Left ventricle myocardium inferior (tissue), 1 donor: ENCODE results near the gene PBX1. TPM values are rescaled to one million over a fixed set of nuclear protein-coding genes. Genes with fewer than 3 reads are reported as not detected.

Source experiments
- DNase-seq: peaks from one replicate; pipeline ENCODE4 v3.0.0-alpha.2; 2020
- H3K27ac ChIP-seq: fragments of 200-600 bp; replicated peaks from 2 replicates; pipeline ENCODE4 v1.8.0; 2021
- H3K27me3 ChIP-seq: fragments of 200-600 bp; 2 replicates; pipeline ENCODE4 v1.8.0; 2021; ENCODE audit warnings: low read depth
- H3K36me3 ChIP-seq: fragments of 200-600 bp; 2 replicates; pipeline ENCODE4 v1.8.0; 2021
- H3K4me1 ChIP-seq: fragments of 200-600 bp; 2 replicates; pipeline ENCODE4 v1.8.0; 2021
- H3K4me3 ChIP-seq: fragments of 200-600 bp; 2 replicates; pipeline ENCODE4 v1.8.0; 2021; ENCODE audit warnings: mild to moderate bottlenecking, moderate library complexity
- H3K9me3 ChIP-seq: fragments of 200-600 bp; replicated peaks from 2 replicates; pipeline ENCODE4 v1.8.0; 2021
- CTCF ChIP-seq: fragments of 200-600 bp; IDR thresholded peaks from 2 replicates; pipeline ENCODE4 v1.8.0; 2021; ENCODE audit warnings: antibody characterized with exemption, mild to moderate bottlenecking, borderline replicate concordance
- intact Hi-C: fragments of 100-400 bp; cut with micrococcal nuclease; formaldehyde crosslinking; loops from one replicate; pipeline ENCODE4 v1.11.0; 2022
- total RNA-seq: library from RNA; stranded (reverse); fragmentation: NEBNext Ultra II Directional; extraction: Animal tissue kit (Norgen Biotek cat#: 25700); gene quantifications from one replicate; pipeline ENCODE4 v1.2.1, GENCODE V29; 2021
- donor health status: DM: no; HTN: yes; CAD: no; lungs with severe emphysema.

The PBX1 gene
- total RNA-seq, 1 donor from 2014 or later, result 73.2 TPM

GRCh38 chr1:164855716-164856329 lies 296.8 kb downstream of the PBX1 start:
- no peak overlapping the region for H3K4me3 ChIP-seq
- H3K9me3 ChIP-seq, result no peaks in the 10 kb centered on the region
- no peak for TF ChIP-seq CTCF
- H3K27ac ChIP-seq, result peak overlapping the region; percentile 59
- peaks cover 29% of the 10 kb centered on the region for H3K4me1 ChIP-seq
- intact Hi-C loops, result no loop called here
- no peak for DNase-seq
- H3K36me3 ChIP-seq, result no peaks in the 10 kb centered on the region
- no peaks in the 10 kb centered on the region for H3K27me3 ChIP-seq

GRCh38 chr1:164856381-164856780 lies 297.4 kb downstream of the PBX1 start:
- intact Hi-C loops, result no loop called here
- Histone ChIP-seq H3K4me1 (peaks cover 29% of the 10 kb centered on the region), H3K27ac (peak overlapping the region; percentile 59)

GRCh38 chr1:164857439-164857838 lies 298.5 kb downstream of the PBX1 start:
- peak overlapping the region; percentile 59 for H3K27ac ChIP-seq
- TF ChIP-seq CTCF, result no peak
- H3K4me3 ChIP-seq, result no peak overlapping the region
- H3K27me3 ChIP-seq, result no peaks in the 10 kb centered on the region
- intact Hi-C loops, result no loop called here
- no peaks in the 10 kb centered on the region for H3K9me3 ChIP-seq
- DNase-seq, result no peak
- H3K4me1 ChIP-seq, result peaks cover 29% of the 10 kb centered on the region
- no peaks in the 10 kb centered on the region for H3K36me3 ChIP-seq

More at GRCh38 chr1:164856381-164856780, 297.4 kb downstream of the PBX1 start:
- Histone ChIP-seq H3K9me3 (no peaks in the 10 kb centered on the region), H3K4me3 (no peak overlapping the region), H3K36me3 (no peaks in the 10 kb centered on the region), H3K27me3 (no peaks in the 10 kb centered on the region)
- no peak for TF ChIP-seq CTCF
- DNase-seq, result no peak

GRCh38 chr1:164858096-164858632 lies 299.2 kb downstream of the PBX1 start:
- H3K27ac ChIP-seq, result peak overlapping the region; percentile 59
- intact Hi-C loops, result no loop called here
- H3K9me3 ChIP-seq, result no peaks in the 10 kb centered on the region
- no peak overlapping the region for H3K4me3 ChIP-seq
- DNase-seq, result no peak
- H3K4me1 ChIP-seq, result peaks cover 29% of the 10 kb centered on the region
- no peaks in the 10 kb centered on the region for H3K36me3 ChIP-seq
- no peaks in the 10 kb centered on the region for H3K27me3 ChIP-seq
- no peak for TF ChIP-seq CTCF

- Histone ChIP-seq H3K9me3 (no peaks in the 10 kb centered on the region), H3K4me1 (peaks cover 28% of the 10 kb centered on the region), H3K27me3 (no peaks in the 10 kb centered on the region), H3K4me3 (no peak overlapping the region), H3K36me3 (no peaks in the 10 kb centered on the region), H3K27ac (no peak overlapping the region)
- no peak for TF ChIP-seq CTCF
- intact Hi-C loops, result no loop called here
- no peak for DNase-seq
Measured at GRCh38 chr1:164861632-164862031, 302.6 kb downstream of the PBX1 start.
